ENCODE measurements around the gene ADD1. TPM values are rescaled to one million over a fixed set of nuclear protein-coding genes. Genes with fewer than 3 reads are reported as not detected.
A peak's percentile ranks its signal among the peaks of the same experiment; 100 is the strongest.

The ADD1 gene
- total and polyA plus RNA-seq, 2 of the 13 experiments (the other 11 are each of a cell fraction or from before 2014, with no cell fraction given) = 73.9 to 122 TPM

GRCh38 chr4:2963175-2963965, 119.7 kb downstream of the ADD1 start, which contains the start of the genes GRK4 and NOP14 (continued):
- TF ChIP-seq AKNA (CRISPR knock-in tag; IDR thresholded peaks at IDR 0.05; ENCODE audit: borderline replicate concordance) = no peak
- TF ChIP-seq TFAP4 (IDR thresholded peaks at IDR 0.05; ENCODE audit: borderline replicate concordance, low read depth) = no peak
- TF ChIP-seq MXD4 (CRISPR knock-in tag; IDR thresholded peaks at IDR 0.05) = peak; percentile 99
- peak; percentile 96 for TF ChIP-seq ZNF772 (CRISPR knock-in tag; IDR thresholded peaks at IDR 0.05)
- no peak for TF ChIP-seq FLYWCH1 (CRISPR knock-in tag; IDR thresholded peaks at IDR 0.05)
- peak; percentile 99 for TF ChIP-seq RNF2 (conservative IDR thresholded peaks at IDR 0.05; ENCODE audit: low read depth)
- no peak for TF ChIP-seq ZNF530 (CRISPR knock-in tag; IDR thresholded peaks at IDR 0.05; ENCODE audit: low read depth)
- no peak for TF ChIP-seq NFE2 (CRISPR knock-in tag; IDR thresholded peaks at IDR 0.05)
- peak; percentile 71 for TF ChIP-seq MED1 (CRISPR knock-in tag; IDR thresholded peaks at IDR 0.05)
- TF ChIP-seq ERF (CRISPR knock-in tag; IDR thresholded peaks at IDR 0.05) = peak; percentile 91
- TF ChIP-seq TCF7L2 (IDR thresholded peaks at IDR 0.05; ENCODE audit: low read depth, low read length) = no peak
- peak; percentile 70; the same call in 1 of the 2 replicates for TF ChIP-seq ZNF44 (CRISPR knock-in tag; IDR thresholded peaks at IDR 0.05)
- peak; percentile 34; the same call in 1 of the 2 replicates for TF ChIP-seq ARHGAP35 (CRISPR knock-in tag; IDR thresholded peaks at IDR 0.05; ENCODE audit: borderline replicate concordance)
- peak; percentile 16; the same call in 1 of the 2 replicates for TF ChIP-seq MLXIP (CRISPR knock-in tag; IDR thresholded peaks at IDR 0.05; ENCODE audit: borderline replicate concordance)
- TF ChIP-seq ZNF12 (CRISPR knock-in tag; IDR thresholded peaks at IDR 0.05) = peak; percentile 67; the same call in 1 of the 2 replicates
- no peak for TF ChIP-seq HNRNPH1 (optimal IDR thresholded peaks at IDR 0.05; ENCODE audit: low read depth, low read length)
- no peak for TF ChIP-seq REST (IDR thresholded peaks at IDR 0.05; ENCODE audit: borderline replicate concordance in 1 of 2, low read depth in 1 of 2, low read length in 2 of 2)
